GM18499 (cell line): ENCODE measurements around the gene TUBA1A.
A peak's percentile ranks its signal among the peaks of the same experiment; 100 is the strongest.
"Not testable (repeated sequence)": the region's sequence is repeated elsewhere in the genome, so short reads cannot be mapped to it uniquely, and the experiment has no call there.

Experiments
- ATAC-seq: cut with Tn5 transposase; IDR thresholded peaks from one replicate; pipeline ENCODE4 v1.9.1; 2021; ENCODE audit warnings: moderate number of reproducible peaks; ENCODE audit not compliant: insufficient read depth, unreplicated experiment

TUBA1A gene

GRCh38 chr12:49188916-49189367 is at the start of gene TUBA1A:
TSS of gene TUBA1A (minus strand) at chr12:49189080. CDS start at chr12:49188979, 101 bp downstream.
- peak; percentile 84 for ATAC-seq

- no peak for ATAC-seq
Measured at GRCh38 chr12:49236423-49236822, 47.5 kb upstream of the TUBA1A start.

GRCh38 chr12:49233842-49234526 is 45.1 kb upstream of the TUBA1A start:
- ATAC-seq: no peak

- no peak for ATAC-seq
Measured at GRCh38 chr12:49232940-49233841, 44.3 kb upstream of the TUBA1A start.

- no peak for ATAC-seq
Measured at GRCh38 chr12:49231878-49232655, 43.2 kb upstream of the TUBA1A start.

- ATAC-seq: no peak
Measured at GRCh38 chr12:49230805-49231194, 41.9 kb upstream of the TUBA1A start.

- no peak for ATAC-seq
Measured at GRCh38 chr12:49230176-49230804, 41.4 kb upstream of the TUBA1A start.

GRCh38 chr12:49228653-49229052 is 39.8 kb upstream of the TUBA1A start:
- ATAC-seq: no peak

- no peak for ATAC-seq
Measured at GRCh38 chr12:49227713-49228112, 38.8 kb upstream of the TUBA1A start.

GRCh38 chr12:49225576-49226166 is 36.8 kb upstream of the TUBA1A start:
- no peak for ATAC-seq

GRCh38 chr12:49223590-49224369 is 34.9 kb upstream of the TUBA1A start:
- ATAC-seq: no peak

- no peak for ATAC-seq
Measured at GRCh38 chr12:49223122-49223521, 34.2 kb upstream of the TUBA1A start.

- no peak for ATAC-seq
Measured at GRCh38 chr12:49220972-49221371, 32.1 kb upstream of the TUBA1A start.

- no peak for ATAC-seq
Measured at GRCh38 chr12:49219417-49220026, 30.6 kb upstream of the TUBA1A start.

- ATAC-seq: no peak
Measured at GRCh38 chr12:49212572-49212971, 23.7 kb upstream of the TUBA1A start.

GRCh38 chr12:49210703-49211102 is 21.8 kb upstream of the TUBA1A start:
- ATAC-seq: not testable (repeated sequence)

- no peak for ATAC-seq
Measured at GRCh38 chr12:49208676-49209075, 19.8 kb upstream of the TUBA1A start.

GRCh38 chr12:49208146-49208545 is 19.3 kb upstream of the TUBA1A start:
- ATAC-seq: no peak

GRCh38 chr12:49206389-49206788 is 17.5 kb upstream of the TUBA1A start:
- ATAC-seq: no peak
